SK-N-SH treated with all-trans-retinoic acid at 6 μM for 48 hours (cell line): ENCODE results near the gene SF3B5.
"Not testable (repeated sequence)": the region's sequence is repeated elsewhere in the genome, so short reads cannot be mapped to it uniquely, and the experiment has no call there.

Source experiments
- ATAC-seq: fragments of 200-7000 bp; cut with Tn5 transposase; 3 replicates; pipeline ENCODE4 v1.9.1; 2020; ENCODE audit warnings: mild to moderate bottlenecking, moderate library complexity
- CSRNP3 ChIP-seq: fragments of 250-450 bp; sonication (Bioruptor Pico); IDR thresholded peaks from 2 replicates; pipeline ENCODE4 v1.5.1; 2021; ENCODE audit warnings: mild to moderate bottlenecking, moderate library complexity
- PATZ1 ChIP-seq: fragments of 250-450 bp; sonication (Bioruptor Pico); IDR thresholded peaks from 2 replicates; pipeline ENCODE4 v1.8.0; 2020; ENCODE audit warnings: mild to moderate bottlenecking, moderate library complexity, borderline replicate concordance

SF3B5 gene

GRCh38 chr6:144047688-144048087, 47.7 kb downstream of the SF3B5 start (continued):
- TF ChIP-seq PATZ1 (CRISPR knock-in tag) (no peak), CSRNP3 (CRISPR knock-in tag) (no peak)

DNA sequence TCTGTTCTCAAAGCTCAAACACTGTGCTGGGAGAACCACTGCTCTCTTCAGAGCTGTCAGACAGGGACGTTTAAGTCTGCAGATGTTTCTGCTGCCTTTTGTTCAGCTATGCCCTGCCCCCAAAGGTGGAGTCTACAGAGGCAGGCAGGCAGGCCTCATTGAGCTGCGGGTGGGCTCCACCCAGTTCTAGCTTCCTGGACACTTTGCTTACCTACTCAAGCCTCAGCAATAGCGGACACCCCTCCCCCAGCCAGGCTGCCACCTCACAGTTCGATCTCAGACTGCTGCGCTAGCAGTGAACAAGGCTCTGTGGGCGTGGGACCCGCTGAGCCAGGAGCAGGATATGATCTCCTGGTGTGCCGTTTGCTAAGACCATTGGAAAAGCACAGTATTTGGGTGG, 48.7 kb downstream of the SF3B5 start:
- not testable (repeated sequence) for ATAC-seq

DNA sequence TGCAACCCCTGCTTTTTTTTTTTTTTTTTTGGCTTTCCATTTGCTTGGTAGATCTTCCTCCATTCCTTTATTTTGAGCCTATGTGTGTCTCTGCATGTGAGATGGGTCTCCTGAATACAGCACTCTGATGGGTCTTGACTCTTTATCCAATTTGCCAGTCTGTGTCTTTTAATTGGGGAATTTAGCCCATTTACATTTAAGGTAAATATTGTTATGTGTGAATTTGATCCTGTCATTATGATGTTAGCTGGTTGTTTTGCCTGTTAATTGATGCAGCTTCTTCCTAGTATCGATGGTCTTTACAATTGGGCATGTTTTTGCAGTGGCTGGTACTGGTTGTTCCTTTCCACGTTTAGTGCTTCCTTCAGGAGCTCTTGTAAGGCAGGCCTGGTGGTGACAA, 50.4 kb downstream of the SF3B5 start:
- not testable (repeated sequence) for ATAC-seq
